H54 (cell line): ENCODE measurements around the gene CRABP2.

ENCODE experiments used
- DNase-seq: peaks from one replicate; pipeline ENCODE4 v3.0.0; 2011; ENCODE audit warnings: low spot score, mixed read lengths; ENCODE audit not compliant: insufficient read length
- FAIRE-seq: peaks from 3 replicates; lab custom pipeline; 2011; peaks lifted over from hg19 to GRCh38; lab: Jason Lieb, UNC
- POLR2A ChIP-seq: IDR thresholded peaks from 2 replicates; pipeline ENCODE4 v1.6.1; 2011; ENCODE audit warnings: low read depth, mild to moderate bottlenecking, low read length

Gene CRABP2

GRCh38 chr1:156711011-156711817 lies 5.8 kb upstream of the CRABP2 start:
- no peak for TF ChIP-seq POLR2A
- FAIRE-seq = no peak
- no peak for DNase-seq

GRCh38 chr1:156709757-156710489 lies 4.5 kb upstream of the CRABP2 start:
- TF ChIP-seq POLR2A = 0 out of 2 replicates have a peak, but pooled peaks have one; percentile 5
- peak; percentile 80 for DNase-seq
- FAIRE-seq = peak; percentile 64

- FAIRE-seq = no peak
- no peak for TF ChIP-seq POLR2A
- no peak for DNase-seq
These were observed 3.6 kb upstream of the CRABP2 start for GRCh38 chr1:156709031-156709430.

GRCh38 chr1:156708218-156708661 lies 2.9 kb upstream of the CRABP2 start:
- TF ChIP-seq POLR2A = no peak
- FAIRE-seq = no peak
- DNase-seq = no peak

- TF ChIP-seq POLR2A = no peak
- DNase-seq = no peak
- FAIRE-seq = no peak
These were observed 2.2 kb upstream of the CRABP2 start for GRCh38 chr1:156707417-156708217.

- no peak for TF ChIP-seq POLR2A
- DNase-seq (no peak), FAIRE-seq (no peak)
These were observed 1.5 kb upstream of the CRABP2 start for GRCh38 chr1:156706657-156707416.

- FAIRE-seq (no peak), DNase-seq (no peak)
These were observed 704 bp upstream of the CRABP2 start for GRCh38 chr1:156705918-156706656.

GRCh38 chr1:156704930-156705320 lies 458 bp downstream of the CRABP2 start:
- FAIRE-seq (no peak), DNase-seq (peak; percentile 71)
- no peak for TF ChIP-seq POLR2A

More at GRCh38 chr1:156705918-156706656, 704 bp upstream of the CRABP2 start:
- TF ChIP-seq POLR2A = no peak

GRCh38 chr1:156704166-156704711 lies 1.1 kb downstream of the CRABP2 start:
- DNase-seq = no peak
- TF ChIP-seq POLR2A = no peak
- FAIRE-seq = no peak

GRCh38 chr1:156703741-156704140 lies 1.6 kb downstream of the CRABP2 start:
- DNase-seq (no peak), FAIRE-seq (no peak)
- TF ChIP-seq POLR2A = no peak

GRCh38 chr1:156703336-156703735 lies 2.0 kb downstream of the CRABP2 start:
- TF ChIP-seq POLR2A = no peak
- FAIRE-seq = no peak

More at GRCh38 chr1:156703336-156703735, 2.0 kb downstream of the CRABP2 start:
- no peak for DNase-seq
